T-cell (primary cell): Measurements from ENCODE around the gene PCNX3. TPM values are rescaled to one million over a fixed set of nuclear protein-coding genes. Genes with fewer than 3 reads are reported as not detected.

Experiments used
- total RNA-seq, 35 experiments: library from RNA in 6 of 35; stranded (reverse) in 6 of 35; fragments of 120-200 nt in 1 of 35; gene quantifications; one replicate each; pipeline versions ENCODE4 v1.2.1 to v1.2.4 and lab custom pipeline; 2013 to 2026

The PCNX3 gene
- total RNA-seq, 5 donors from 2014 or later (not counting 1 experiment from before 2014, with no cell fraction given) = 54.2 to 74.7 (median 66.8) TPM

Other genes starting within 250 kb of the PCNX3 start
- gene SLC25A45, start 233.1 kb upstream of the PCNX3 start, total RNA-seq = 10 to 100 TPM; 18.7 to 72.2 (median 22.6) TPM
- 10 to 100 TPM; 35.6 to 79.1 (median 77.8) TPM for gene FRMD8, start 229.1 kb upstream of the PCNX3 start, total RNA-seq
- gene NEAT1, start 193.0 kb upstream of the PCNX3 start, total RNA-seq = 1,000 to 10,000 TPM in 1 of 5 donors, 100 to 1,000 TPM in 4; 368 to 1,017 (median 906) TPM
- over 10,000 TPM; 21,382 to 33,585 (median 22,045) TPM for gene MALAT1, start 116.7 kb upstream of the PCNX3 start, total RNA-seq
- gene SCYL1, start 90.7 kb upstream of the PCNX3 start, total RNA-seq = 10 to 100 TPM; 66.4 to 96.8 (median 76.8) TPM
- 100 to 1,000 TPM; 200 to 364 (median 284) TPM for gene LTBP3, start 57.4 kb upstream of the PCNX3 start, total RNA-seq
- 10 to 100 TPM; 32.5 to 36.9 (median 34.5) TPM for gene ZNRD2, start 45.3 kb upstream of the PCNX3 start, total RNA-seq
- gene FAM89B, start 43.2 kb upstream of the PCNX3 start, total RNA-seq = 10 to 100 TPM; 36.3 to 72.9 (median 69.3) TPM
- 100 to 1,000 TPM; 115 to 170 (median 150) TPM for gene EHBP1L1, start 39.7 kb upstream of the PCNX3 start, total RNA-seq
- 1 to 10 TPM; 2.3 to 8.0 (median 3.6) TPM for gene KCNK7, start 20.0 kb upstream of the PCNX3 start, total RNA-seq
- 100 to 1,000 TPM in 2 of 5 donors, 10 to 100 TPM in 3; 60.8 to 110 (median 84.0) TPM for gene MAP3K11, start 1.6 kb upstream of the PCNX3 start, total RNA-seq
- 100 to 1,000 TPM; 179 to 285 (median 200) TPM for gene SIPA1, start 22.3 kb downstream of the PCNX3 start, total RNA-seq
- gene RELA, start 47.1 kb downstream of the PCNX3 start, total RNA-seq = 100 to 1,000 TPM; 155 to 302 (median 172) TPM
- gene KAT5, start 96.5 kb downstream of the PCNX3 start, total RNA-seq = 100 to 1,000 TPM in 4 of 5 donors, 10 to 100 TPM in 1; 99.9 to 111 (median 104) TPM
- gene RNASEH2C, start 105.0 kb downstream of the PCNX3 start, total RNA-seq = 10 to 100 TPM; 35.8 to 77.4 (median 70.7) TPM
- gene AP5B1, start 165.2 kb downstream of the PCNX3 start, total RNA-seq = 10 to 100 TPM; 17.7 to 31.6 (median 30.1) TPM
- gene OVOL1, start 171.3 kb downstream of the PCNX3 start, total RNA-seq = under 1 TPM in 2 of 5 donors, not detected in 3; 0.12 to 0.13 TPM
- 1 to 10 TPM in 4 of 5 donors, under 1 TPM in 1; 0.26 to 1.4 (median 1.2) TPM for gene SNX32, start 218.2 kb downstream of the PCNX3 start, total RNA-seq
- gene CFL1, start 242.4 kb downstream of the PCNX3 start, total RNA-seq = 100 to 1,000 TPM; 584 to 761 (median 636) TPM
- 100 to 1,000 TPM in 2 of 5 donors, 10 to 100 TPM in 3; 55.5 to 118 (median 95.6) TPM for gene MUS81, start 244.7 kb downstream of the PCNX3 start, total RNA-seq